Fibroblast of skin of back (primary cell): ENCODE results near the gene SALL3.

ENCODE experiments used
- DNase-seq: peaks from one replicate; pipeline ENCODE4 v3.0.0-alpha.2; 2013

Gene SALL3

GRCh38 chr18:79008356-79008940 is 28.8 kb downstream of the SALL3 start:
- DNase-seq, result no peak

DNA sequence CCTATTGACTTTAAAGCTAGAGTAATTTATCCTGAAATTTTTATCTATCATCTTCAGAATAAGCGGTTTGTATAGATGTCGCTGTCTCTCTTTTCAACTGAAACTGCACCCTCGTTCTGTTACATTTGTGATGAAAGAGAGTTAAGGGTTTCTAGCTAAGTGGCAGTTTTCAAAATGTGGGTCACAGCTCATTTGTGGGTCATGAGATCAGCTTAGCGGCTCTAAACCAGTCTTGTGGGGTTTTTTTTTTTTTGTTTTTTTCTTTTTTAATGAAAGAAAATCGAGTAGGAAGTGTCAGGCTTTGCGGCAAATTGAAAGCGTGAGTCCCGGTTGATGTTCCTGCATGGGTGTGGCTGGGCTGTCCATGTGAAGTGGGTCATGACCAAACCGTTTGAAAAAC is 31.2 kb downstream of the SALL3 start:
- no peak for DNase-seq

- DNase-seq, result no peak
Observed at GRCh38 chr18:79011300-79011870, 31.8 kb downstream of the SALL3 start.

DNA sequence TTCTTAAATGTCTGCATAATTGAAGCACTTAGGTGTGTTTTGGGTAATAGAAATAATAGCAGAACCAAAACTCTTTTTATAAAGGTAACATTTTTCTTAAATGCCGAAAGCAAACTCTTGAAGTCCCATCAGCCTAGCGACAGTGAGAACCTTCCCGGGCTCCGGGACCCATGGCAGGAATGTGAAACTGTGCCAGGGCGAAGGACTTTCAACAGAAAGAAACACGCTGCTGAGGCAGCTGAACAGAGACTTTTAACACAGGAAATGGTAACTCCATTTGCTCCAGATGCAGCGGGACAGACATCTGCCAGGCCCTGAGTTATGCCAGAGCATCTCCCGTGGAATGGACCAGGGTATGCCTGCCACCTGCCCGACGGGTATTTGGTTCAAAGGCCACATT is 34.3 kb downstream of the SALL3 start:
- DNase-seq, result no peak

- no peak for DNase-seq
Observed at GRCh38 chr18:79018911-79019310, 39.3 kb downstream of the SALL3 start.

DNA sequence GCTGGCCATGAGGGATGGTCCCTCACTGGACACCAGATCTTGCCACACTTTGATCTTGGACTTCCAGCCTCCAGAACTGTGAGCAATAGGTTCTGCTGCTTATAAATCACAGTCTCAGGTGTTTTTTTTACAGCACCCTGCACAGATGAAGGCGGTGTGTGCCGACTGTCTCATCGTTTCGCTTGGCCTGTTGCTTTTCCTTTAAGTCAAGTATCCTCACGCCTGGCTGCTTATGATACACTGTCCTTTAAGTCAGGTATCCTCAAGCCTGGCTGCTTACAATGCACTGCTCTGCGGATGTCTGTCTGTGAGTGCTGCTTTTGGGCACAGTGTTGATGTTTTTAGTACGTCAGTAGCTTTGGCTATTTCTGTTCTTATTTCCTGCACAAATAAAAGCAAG is 40.3 kb downstream of the SALL3 start:
- DNase-seq, result no peak

- DNase-seq, result no peak
Observed at GRCh38 chr18:79022603-79023002, 43.0 kb downstream of the SALL3 start.

GRCh38 chr18:79026491-79026890 is 46.9 kb downstream of the SALL3 start:
- no peak for DNase-seq

DNA sequence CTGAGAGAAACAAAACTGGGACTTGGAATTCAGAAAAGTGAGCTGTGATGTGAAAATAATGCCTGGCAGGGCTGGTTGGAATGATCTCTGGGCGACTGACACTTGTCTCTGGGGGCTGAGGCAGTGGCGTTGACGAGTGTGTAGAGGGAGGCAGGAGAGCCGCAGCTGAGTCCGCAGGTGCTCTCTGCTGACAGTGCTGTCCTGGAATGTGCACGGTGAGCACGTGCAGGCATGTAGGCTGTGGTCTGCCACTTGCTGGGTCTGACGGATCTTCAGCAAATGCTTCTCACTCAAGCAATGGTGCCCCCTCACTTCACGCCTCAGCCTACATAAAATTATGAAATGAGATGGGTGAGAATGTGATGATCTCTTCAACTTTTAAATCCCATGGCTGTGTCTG is 51.1 kb downstream of the SALL3 start:
- DNase-seq, result no peak

DNA sequence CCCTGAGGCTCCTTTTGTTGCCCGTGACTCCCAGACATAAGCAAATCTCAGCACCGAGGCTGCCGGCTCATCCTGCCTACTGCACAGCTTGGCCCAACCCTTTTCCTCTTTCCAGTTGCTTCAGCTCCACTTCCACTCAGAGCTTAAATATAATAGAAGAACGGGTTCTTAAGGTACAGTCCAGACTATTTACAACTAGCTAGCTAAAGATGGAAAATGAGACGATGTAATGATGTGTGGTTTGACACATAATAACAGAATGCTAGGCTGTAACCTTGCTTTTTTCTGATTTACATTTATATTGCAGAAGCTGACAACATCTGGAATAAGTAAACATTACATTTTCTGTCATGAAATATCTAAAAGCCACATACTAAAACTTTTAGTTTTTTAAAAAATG is 62.7 kb downstream of the SALL3 start:
- DNase-seq, result no peak

DNA sequence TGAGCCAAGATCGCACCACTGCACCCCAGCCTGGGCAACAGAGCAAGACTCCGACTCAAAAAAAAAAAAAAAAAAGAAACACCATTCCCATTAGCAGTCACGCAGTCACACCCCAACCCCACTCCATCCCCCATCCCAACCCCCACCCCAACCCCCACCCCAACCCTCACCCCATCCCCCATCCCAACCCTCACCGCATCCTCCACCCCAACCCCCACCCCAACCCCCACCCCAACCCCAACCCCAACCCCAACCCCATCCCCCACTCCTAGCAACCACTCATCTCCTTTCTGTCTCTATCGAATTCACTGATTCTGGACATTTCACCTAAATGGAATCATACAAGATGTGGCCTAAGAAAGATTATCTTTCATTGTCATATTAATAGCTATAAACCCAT is 63.7 kb downstream of the SALL3 start:
- DNase-seq, result no peak

DNA sequence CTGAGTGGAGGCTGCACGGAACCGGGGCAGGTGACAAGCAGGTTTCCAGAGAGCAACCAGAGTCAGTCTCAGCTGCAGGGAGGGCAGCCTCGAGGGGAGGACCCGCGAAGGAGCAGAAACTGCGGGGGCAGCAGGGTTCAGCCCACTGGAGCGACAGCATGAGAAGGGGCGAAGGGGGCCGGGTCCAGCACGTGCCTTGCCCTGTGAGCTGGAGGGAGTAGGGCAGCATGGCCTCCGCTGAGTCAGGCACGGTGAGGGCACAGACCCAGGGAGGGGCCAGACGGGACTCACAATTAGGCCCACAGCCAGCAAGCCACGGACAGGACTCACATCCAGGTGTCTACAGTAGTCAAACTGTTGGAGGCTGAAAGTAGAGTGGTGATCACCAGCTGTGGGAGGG is 66.9 kb downstream of the SALL3 start:
- DNase-seq, result no peak

GRCh38 chr18:79047556-79048244 is 68.1 kb downstream of the SALL3 start:
- DNase-seq, result no peak

DNA sequence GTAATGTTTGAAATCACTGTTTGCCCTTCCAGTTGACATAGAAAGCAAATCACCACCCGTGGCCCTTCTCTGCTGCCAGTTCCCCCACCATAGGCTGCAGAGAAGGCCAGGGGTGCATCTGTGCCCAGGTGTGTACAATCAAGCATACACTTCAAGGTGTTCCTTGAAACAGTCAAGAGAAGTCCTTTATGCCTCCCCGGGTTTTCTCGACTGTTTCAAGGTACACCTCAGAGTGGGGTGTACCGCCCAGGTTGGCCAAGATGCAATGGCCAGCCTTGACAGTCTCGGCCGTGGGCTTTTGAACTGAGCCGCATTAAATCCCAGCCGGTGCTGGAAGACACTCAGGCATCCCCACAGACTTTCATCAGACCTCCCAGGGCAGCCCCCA is 68.6 kb downstream of the SALL3 start:
- DNase-seq, result no peak

DNA sequence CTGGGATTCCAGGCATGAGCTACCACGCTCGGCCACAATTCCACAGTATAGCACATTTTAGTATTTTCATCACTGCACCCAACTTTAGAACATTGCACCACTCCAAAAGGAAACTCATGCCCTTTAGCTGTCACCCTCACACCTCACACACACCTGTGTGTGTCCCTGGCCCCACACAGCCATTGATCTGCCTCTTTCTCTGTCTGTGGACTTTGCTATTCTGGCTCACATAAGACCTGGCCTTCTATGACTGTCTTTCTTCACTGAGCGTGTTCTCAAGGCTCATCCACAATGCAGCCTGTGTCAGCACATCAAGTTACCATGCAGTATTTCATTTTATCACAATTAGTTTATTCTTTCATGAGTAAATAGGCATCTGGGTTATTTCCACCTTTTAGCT is 69.9 kb downstream of the SALL3 start:
- no peak for DNase-seq
